Keratinocyte (primary cell): ENCODE data around the gene AAGAB. TPM values are rescaled to one million over a fixed set of nuclear protein-coding genes. Genes with fewer than 3 reads are reported as not detected.

ENCODE experiments used
- DNase-seq: peaks from one replicate; pipeline ENCODE4 v3.0.0-alpha.2; 2011; ENCODE audit warnings: low read depth, missing footprints, low spot score
- FAIRE-seq: peaks from 2 replicates; lab custom pipeline; 2011; peaks lifted over from hg19 to GRCh38; lab: Jason Lieb, UNC
- H2AFZ ChIP-seq: 2 replicates; pipeline ENCODE4 v1.6.0; 2012; ENCODE audit warnings: low read length, control low read depth, inconsistent platforms; ENCODE audit not compliant: control insufficient read depth
- H3K27ac ChIP-seq: 2 replicates; pipeline ENCODE4 v1.5.1; 2011; ENCODE audit warnings: low read length; ENCODE audit not compliant: control insufficient read depth, insufficient read depth
- H3K27me3 ChIP-seq: 3 replicates; pipeline ENCODE4 v1.6.0; 2011; ENCODE audit warnings: low read length; ENCODE audit not compliant: control insufficient read depth, insufficient read depth; ENCODE audit errors: extremely low read depth
- H3K36me3 ChIP-seq, 2 experiments: 2 replicates in 1 of 2; 3 replicates in 1 of 2; pipeline ENCODE4 v1.5.1; 2011; ENCODE audit warnings: low read length in 2 of 2, mild to moderate bottlenecking in 1 of 2; ENCODE audit not compliant: control insufficient read depth in 2 of 2, insufficient read depth in 2 of 2; ENCODE audit errors: extremely low read depth in 1 of 2
- H3K4me1 ChIP-seq: 3 replicates; pipeline ENCODE4 v1.5.1; 2011; ENCODE audit warnings: low read length; ENCODE audit not compliant: control insufficient read depth, insufficient read depth; ENCODE audit errors: extremely low read depth
- H3K4me2 ChIP-seq: 3 replicates; pipeline ENCODE4 v1.6.0; 2011; ENCODE audit warnings: low read depth, low read length; ENCODE audit not compliant: control insufficient read depth, insufficient read depth; ENCODE audit errors: extremely low read depth
- H3K4me3 ChIP-seq, 3 experiments: fragments of 200-600 bp in 1 of 3; sonication (generic) in 1 of 3; 2 replicates in 2 of 3; 3 replicates in 1 of 3; pipeline ENCODE4 v1.5.1; 2011 to 2016; ENCODE audit warnings: low read length in 3 of 3, mild to moderate bottlenecking in 3 of 3, control low read depth in 2 of 3, inconsistent platforms in 1 of 3, low read depth in 1 of 3, mixed read lengths in 1 of 3, mixed run types in 1 of 3, moderate library complexity in 1 of 3; ENCODE audit not compliant: control insufficient read depth in 2 of 3, insufficient read depth in 2 of 3; ENCODE audit errors: extremely low read depth in 1 of 3
- H3K79me2 ChIP-seq: 2 replicates; pipeline ENCODE4 v1.6.0; 2012; ENCODE audit warnings: low read length; ENCODE audit not compliant: control insufficient read depth, insufficient read depth
- H3K9ac ChIP-seq: 3 replicates; pipeline ENCODE4 v1.6.0; 2011; ENCODE audit warnings: low read length; ENCODE audit not compliant: control insufficient read depth, insufficient read depth; ENCODE audit errors: extremely low read depth
- H3K9me1 ChIP-seq: 3 replicates; pipeline ENCODE4 v1.6.0; 2011; ENCODE audit warnings: low read length; ENCODE audit not compliant: control insufficient read depth, insufficient read depth; ENCODE audit errors: extremely low read depth
- H3K9me3 ChIP-seq: 2 replicates; pipeline ENCODE4 v1.5.1; 2012; ENCODE audit warnings: low read depth, low read length; ENCODE audit not compliant: control insufficient read depth
- H4K20me1 ChIP-seq: 3 replicates; pipeline ENCODE4 v1.6.0; 2011; ENCODE audit warnings: low read length; ENCODE audit not compliant: control insufficient read depth, insufficient read depth; ENCODE audit errors: extremely low read depth
- EZH2 ChIP-seq: IDR thresholded peaks from one replicate; pipeline ENCODE4 v1.6.1; 2012; ENCODE audit warnings: inconsistent platforms, mild to moderate bottlenecking, low read length, moderate library complexity
- dilution Hi-C: fragments of 300-500 bp; cut with MboI; formaldehyde crosslinking; loops from one replicate; pipeline ENCODE4 v1.7.0; 2020; ENCODE audit warnings: low sequenced_read_pairs; ENCODE audit not compliant: extremely low pct_ligation_motif_present
- polyA plus RNA-seq, 5 experiments: library from polyadenylated mRNA; depleted of rRNA in 3 of 5; stranded (reverse) in 3 of 5; stranded (forward) in 1 of 5; unstranded in 1 of 5; fragments of >200 nt; gene quantifications; 1 replicate in 1 of 5; 2 replicates in 3 of 5; 3 replicates in 1 of 5; pipeline versions ENCODE4 v1.2.1 to v1.2.3, GENCODE V29; 2011 to 2012; ENCODE audit warnings: missing spikeins in 2 of 5, low read depth in 1 of 5, low replicate concordance in 1 of 5
- TF ChIP-seq, protein P1 (sequence below), 3 experiments: IDR thresholded peaks in 1 of 3; conservative IDR thresholded peaks in 1 of 3; optimal IDR thresholded peaks in 1 of 3; 2 replicates in 2 of 3; 3 replicates in 1 of 3; pipeline versions ENCODE3 to v1.5.1; 2011; ENCODE audit warnings: low read length in 3 of 3, mild to moderate bottlenecking in 3 of 3, moderate library complexity in 2 of 3, control low read depth in 1 of 3, inconsistent platforms in 1 of 3; ENCODE audit not compliant: insufficient read depth in 2 of 3; ENCODE audit errors: extremely low read depth in 1 of 3

AAGAB gene
- polyA plus RNA-seq, 1 donor (not counting 4 experiments of a cell fraction or from before 2014, with no cell fraction given), result 82.7 TPM

DNA sequence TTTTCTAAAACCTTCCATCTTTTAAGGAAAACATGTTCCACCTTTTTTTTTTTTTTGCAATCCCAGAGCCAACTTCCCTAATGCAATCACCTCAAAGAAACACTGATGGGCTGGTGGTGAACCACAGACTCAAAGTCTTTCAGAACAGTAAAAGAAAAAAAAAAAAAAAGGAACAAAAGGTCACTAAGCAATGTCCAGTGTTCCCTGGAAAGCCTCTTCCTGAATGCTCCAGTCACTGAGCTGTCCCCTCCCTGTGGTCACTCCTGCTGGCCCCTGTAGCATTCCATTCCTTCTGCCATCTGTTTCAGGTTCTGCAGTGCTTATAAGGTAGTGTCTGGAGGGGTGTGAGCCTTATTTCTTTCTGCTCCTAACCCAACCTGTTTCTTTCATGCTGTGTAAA, 53.3 kb downstream of the AAGAB start:
- H3K4me2 ChIP-seq, result no peak overlapping the region
- no peak for DNase-seq
- FAIRE-seq, result no peak
- H3K79me2 ChIP-seq, result no peaks in the 10 kb centered on the region
- H4K20me1 ChIP-seq, result no peaks in the 10 kb centered on the region
- H3K9ac ChIP-seq, result no peak overlapping the region
- H3K27me3 ChIP-seq, result no peaks in the 10 kb centered on the region
- TF ChIP-seq EZH2, result no peak
- TF ChIP-seq, protein P1, sequence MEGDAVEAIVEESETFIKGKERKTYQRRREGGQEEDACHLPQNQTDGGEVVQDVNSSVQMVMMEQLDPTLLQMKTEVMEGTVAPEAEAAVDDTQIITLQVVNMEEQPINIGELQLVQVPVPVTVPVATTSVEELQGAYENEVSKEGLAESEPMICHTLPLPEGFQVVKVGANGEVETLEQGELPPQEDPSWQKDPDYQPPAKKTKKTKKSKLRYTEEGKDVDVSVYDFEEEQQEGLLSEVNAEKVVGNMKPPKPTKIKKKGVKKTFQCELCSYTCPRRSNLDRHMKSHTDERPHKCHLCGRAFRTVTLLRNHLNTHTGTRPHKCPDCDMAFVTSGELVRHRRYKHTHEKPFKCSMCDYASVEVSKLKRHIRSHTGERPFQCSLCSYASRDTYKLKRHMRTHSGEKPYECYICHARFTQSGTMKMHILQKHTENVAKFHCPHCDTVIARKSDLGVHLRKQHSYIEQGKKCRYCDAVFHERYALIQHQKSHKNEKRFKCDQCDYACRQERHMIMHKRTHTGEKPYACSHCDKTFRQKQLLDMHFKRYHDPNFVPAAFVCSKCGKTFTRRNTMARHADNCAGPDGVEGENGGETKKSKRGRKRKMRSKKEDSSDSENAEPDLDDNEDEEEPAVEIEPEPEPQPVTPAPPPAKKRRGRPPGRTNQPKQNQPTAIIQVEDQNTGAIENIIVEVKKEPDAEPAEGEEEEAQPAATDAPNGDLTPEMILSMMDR (optimal IDR thresholded peaks at IDR 0.05 in 1 of 3, IDR thresholded peaks at IDR 0.05 in 1 of 3, conservative IDR thresholded peaks at IDR 0.05 in 1 of 3; ENCODE audit: extremely low read depth in 1 of 3, insufficient read depth in 2 of 3, low read length in 3 of 3), result no peak
- no peaks in the 10 kb centered on the region for H3K9me1 ChIP-seq
- H3K27ac ChIP-seq, result no peak overlapping the region
- no peaks in the 10 kb centered on the region for H3K9me3 ChIP-seq
- no peak overlapping the region for H2AFZ ChIP-seq
- no peaks in the 10 kb centered on the region for H3K4me1 ChIP-seq
- dilution Hi-C loops, result no loop called here
- H3K4me3 ChIP-seq, result no peak overlapping the region
- peaks cover 11 to 19% of the 10 kb centered on the region in 2 experiments for H3K36me3 ChIP-seq

DNA sequence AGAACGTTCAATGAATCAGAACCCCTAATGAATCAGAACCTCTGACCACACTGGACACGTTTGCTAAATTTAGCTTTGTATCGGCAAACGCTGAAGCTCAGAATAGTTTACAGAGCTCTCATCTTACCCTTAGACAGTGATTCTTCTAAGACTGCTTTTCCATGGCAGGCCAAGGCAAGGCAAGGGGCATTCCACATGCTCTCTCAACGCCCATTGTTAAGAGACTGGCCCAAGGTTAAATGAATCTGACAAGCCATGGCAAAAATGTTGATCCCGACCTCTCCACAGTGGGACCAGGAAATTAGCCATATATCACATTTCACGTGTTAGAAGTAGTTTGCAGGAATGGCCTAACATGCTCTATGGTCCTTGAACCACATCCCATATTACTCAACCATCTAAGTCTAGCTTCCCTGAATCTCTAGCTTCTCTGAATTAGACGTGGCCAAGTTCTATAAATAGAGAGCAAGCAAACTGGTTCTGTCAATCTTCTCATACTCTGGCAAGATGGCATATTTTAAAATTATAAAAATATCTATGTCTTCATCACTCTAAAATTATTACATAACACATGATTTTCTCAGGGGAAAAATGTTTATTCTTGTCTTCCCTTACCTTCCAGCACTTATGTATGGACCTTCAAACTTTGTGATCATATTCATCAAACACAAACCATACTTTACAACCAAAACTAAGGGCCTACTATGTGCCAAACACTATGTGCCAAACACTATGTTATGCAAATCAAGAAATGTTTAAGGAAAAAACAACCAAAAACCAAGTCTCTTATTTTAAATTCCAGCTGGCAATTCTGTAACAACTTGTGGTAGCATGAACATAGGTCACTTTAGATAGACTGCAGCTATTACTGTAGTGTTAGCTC, 54.3 kb downstream of the AAGAB start:
- Histone ChIP-seq H3K36me3 (peaks cover 9 to 16% of the 10 kb centered on the region in 2 experiments), H3K27ac (no peak overlapping the region)

More for the DNA sequence above, 54.3 kb downstream of the AAGAB start:
- TF ChIP-seq, protein P1 (optimal IDR thresholded peaks at IDR 0.05 in 1 of 3, IDR thresholded peaks at IDR 0.05 in 1 of 3, conservative IDR thresholded peaks at IDR 0.05 in 1 of 3; ENCODE audit: extremely low read depth in 1 of 3, insufficient read depth in 2 of 3, low read length in 3 of 3), result no peak
- TF ChIP-seq EZH2, result no peak
- dilution Hi-C loops, result no loop called here
- H3K4me2 ChIP-seq, result no peak overlapping the region
- no peak overlapping the region for H2AFZ ChIP-seq
- DNase-seq (no peak), FAIRE-seq (no peak)
- no peak overlapping the region for H3K4me3 ChIP-seq
- H3K79me2 ChIP-seq, result no peaks in the 10 kb centered on the region
- H3K9ac ChIP-seq, result no peak overlapping the region
- no peaks in the 10 kb centered on the region for H3K4me1 ChIP-seq
- H3K9me3 ChIP-seq, result no peaks in the 10 kb centered on the region
- H4K20me1 ChIP-seq, result no peaks in the 10 kb centered on the region
- no peaks in the 10 kb centered on the region for H3K27me3 ChIP-seq
- no peaks in the 10 kb centered on the region for H3K9me1 ChIP-seq
